ENCODE measurements around the gene MT2A. TPM values are rescaled to one million over a fixed set of nuclear protein-coding genes. Genes with fewer than 3 reads are reported as not detected.
"Not testable (repeated sequence)": the region's sequence is repeated elsewhere in the genome, so short reads cannot be mapped to it uniquely, and the experiment has no call there.

Gene MT2A
- total RNA-seq: 220 TPM

DNA sequence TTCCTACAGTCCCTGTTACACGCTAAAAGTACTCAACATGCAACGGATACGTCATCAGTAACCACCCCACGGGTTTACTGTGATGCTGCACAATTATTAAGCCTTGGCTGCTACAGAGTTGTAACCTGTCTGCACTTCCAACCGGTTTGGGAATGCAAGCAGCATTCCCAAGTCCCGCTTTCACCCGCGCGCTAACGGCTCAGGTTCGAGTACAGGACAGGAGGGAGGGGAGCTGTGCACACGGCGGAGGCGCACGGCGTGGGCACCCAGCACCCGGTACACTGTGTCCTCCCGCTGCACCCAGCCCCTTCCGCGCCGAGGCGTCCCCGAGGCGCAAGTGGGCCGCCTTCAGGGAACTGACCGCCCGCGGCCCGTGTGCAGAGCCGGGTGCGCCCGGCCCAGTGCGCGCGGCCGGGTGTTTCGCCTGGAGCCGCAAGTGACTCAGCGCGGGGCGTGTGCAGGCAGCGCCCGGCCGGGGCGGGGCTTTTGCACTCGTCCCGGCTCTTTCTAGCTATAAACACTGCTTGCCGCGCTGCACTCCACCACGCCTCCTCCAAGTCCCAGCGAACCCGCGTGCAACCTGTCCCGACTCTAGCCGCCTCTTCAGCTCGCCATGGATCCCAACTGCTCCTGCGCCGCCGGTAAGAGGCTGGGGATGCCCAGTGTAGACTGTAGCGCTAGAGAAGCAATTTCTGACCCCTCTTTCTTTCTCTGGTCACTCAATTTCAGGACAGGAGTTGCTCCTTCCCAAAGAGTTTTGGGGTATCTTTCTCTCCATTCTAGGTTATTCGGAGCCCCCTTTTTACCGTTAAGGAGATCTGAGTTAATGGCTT, at the start of gene MT2A:
TSS of gene MT2A (plus strand) at position 542 of the 833 bp plus-strand sequence. CDS start at position 614, 72 bp downstream.
- peak; percentile 90 for ATAC-seq

DNA sequence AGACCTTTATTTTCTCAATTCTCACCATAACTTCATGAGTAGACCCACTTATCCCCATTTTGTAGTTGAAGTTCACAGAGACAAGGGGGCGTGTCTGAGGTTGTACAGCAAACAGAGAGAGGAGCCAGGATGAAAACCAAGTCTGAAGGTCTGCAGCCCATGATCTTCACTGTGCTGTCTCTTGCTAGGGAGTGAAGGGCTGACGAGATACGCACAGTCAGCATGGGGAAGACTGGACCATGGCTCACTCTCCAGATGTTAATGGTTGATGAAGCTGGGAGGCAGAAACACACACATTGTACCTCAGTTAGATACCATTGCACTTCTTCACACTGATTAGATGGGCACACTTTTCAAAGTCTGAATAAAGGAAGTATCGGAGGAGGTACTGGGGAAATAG, 49.3 kb upstream of the MT2A start:
- ATAC-seq: no peak

DNA sequence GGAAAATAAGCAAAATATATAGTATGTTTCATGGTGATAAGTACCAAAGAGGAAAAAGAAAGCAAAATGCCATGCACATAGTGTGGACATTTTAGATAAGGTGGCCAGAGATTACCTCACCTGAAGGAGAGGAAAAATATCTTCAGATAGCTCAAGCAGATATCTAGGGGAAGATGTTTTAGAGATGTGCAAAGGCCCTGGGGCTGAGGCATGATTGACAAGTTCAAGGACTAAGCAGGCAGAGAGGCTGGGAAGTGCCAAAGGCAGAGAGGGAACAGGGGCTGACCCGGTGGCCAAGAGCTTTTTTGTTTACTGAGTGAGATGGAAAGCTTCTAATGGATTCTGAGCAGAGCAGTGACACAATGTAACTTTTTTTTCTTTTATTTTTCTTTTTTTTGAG, 47.9 kb upstream of the MT2A start:
- ATAC-seq: no peak

DNA sequence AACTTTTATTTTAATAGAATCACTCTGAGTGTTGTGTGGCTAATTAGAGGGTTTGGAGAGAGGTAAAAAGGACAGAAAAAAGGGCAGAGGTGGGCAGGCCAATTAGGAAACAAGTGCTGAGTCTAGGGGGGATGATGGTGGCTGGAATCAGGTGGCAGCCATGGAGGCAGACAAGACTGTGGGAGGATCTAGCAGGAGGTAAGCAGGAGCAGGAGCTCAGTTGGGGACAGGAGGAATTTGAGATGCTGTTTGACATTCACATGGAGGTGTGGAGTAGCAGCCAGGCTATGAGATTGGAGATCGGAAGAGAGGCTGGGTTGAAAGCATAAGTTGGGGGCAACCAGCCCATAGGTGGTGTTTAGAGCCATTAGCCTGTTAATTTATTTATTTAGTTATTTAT, 47.3 kb upstream of the MT2A start:
- ATAC-seq: no peak

DNA sequence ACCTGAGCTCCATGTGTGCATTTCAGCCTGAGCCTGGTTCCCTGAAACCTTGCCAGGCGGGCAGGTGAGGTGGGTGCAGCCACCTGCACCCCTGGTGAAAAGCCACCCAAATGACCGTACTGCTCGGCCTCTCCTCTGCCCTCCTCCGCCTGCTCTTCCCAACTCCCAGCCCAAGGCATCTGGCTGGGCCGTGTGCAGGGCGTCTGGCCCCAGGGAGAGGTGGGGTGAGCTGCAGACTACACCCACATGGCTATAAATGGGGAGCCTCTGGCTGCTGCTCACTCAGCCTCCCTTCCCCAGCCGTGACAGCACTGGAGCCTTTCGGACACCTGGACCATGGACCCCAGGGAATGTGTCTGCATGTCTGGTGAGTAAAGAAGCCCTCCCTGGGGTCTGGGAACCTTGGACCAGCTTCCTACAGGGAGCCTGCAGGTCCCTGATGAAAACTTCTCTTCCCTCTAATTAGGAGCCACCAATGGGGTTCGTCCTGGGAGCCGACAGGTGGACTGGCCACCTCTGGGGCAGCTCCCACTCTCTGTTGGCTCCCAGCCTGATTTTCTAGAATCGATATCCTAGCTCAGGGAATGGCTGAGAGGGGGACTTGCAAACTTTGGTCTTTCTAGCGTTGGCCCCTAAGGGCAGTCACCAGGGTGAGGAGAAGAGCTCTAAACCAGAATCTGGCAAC, 43.4 kb upstream of the MT2A start, which contains the start of gene MT4:
TSS of gene MT4 (plus strand) at position 281 of the 685 bp plus-strand sequence. CDS start at position 337, 56 bp downstream.
- ATAC-seq: peak; percentile 42

DNA sequence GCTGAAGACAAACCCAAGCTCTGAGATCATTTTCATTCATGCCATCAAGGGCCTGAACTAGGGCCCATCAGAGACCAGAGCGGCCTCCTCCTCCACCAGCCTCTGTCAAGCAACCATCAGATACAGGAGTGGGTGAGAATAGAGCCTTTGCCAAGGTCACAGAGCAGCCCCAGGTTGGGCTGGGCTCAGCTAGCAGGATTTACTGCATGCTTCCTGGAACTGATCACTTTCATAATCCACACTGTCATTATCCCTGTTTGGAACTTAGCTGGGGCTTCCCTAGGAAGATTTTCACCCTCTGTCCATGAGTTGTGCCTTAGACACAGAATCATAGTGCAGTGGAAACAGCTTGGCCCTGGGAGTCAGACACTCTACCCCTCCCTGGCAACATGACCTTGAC, 38.4 kb upstream of the MT2A start:
- ATAC-seq: peak; percentile 46

DNA sequence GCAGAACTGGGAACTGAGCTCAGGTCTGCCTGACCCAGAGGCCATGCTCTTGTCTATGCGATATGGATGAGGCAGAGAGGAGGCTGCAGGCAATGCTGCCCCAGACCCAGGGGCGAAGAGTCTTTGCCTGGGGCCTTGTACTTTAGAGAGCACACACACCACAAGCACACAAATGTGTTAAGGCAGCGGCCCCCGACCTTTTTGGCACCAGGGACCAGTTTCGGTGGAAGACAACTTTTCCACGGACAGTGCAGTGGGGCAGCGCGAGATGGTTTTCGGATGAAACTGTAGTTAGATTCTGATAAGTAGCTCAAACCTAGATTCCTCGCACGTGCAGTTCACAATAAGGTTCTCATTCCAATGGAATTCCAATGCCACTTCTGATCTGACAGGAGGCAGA, 36.9 kb upstream of the MT2A start:
- ATAC-seq: no peak

DNA sequence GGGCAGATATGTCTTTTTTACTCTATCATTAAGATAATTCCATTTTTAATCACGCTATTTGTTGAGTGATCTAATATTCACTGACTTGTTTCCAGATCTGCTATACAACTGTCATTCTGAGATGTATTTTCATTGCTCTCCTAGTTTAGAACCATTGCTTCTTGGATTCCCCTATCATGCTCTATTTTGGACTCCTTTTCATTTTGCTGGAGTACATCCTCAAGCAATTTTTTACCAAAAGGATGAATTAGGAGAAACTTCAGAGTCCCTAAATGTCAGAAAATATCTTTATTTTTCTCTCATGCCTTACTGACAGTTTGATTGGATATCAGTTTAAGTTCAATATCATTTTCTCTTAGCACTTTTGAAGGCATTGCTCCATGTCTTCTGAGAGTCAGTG, 33.8 kb upstream of the MT2A start:
- no peak for ATAC-seq

DNA sequence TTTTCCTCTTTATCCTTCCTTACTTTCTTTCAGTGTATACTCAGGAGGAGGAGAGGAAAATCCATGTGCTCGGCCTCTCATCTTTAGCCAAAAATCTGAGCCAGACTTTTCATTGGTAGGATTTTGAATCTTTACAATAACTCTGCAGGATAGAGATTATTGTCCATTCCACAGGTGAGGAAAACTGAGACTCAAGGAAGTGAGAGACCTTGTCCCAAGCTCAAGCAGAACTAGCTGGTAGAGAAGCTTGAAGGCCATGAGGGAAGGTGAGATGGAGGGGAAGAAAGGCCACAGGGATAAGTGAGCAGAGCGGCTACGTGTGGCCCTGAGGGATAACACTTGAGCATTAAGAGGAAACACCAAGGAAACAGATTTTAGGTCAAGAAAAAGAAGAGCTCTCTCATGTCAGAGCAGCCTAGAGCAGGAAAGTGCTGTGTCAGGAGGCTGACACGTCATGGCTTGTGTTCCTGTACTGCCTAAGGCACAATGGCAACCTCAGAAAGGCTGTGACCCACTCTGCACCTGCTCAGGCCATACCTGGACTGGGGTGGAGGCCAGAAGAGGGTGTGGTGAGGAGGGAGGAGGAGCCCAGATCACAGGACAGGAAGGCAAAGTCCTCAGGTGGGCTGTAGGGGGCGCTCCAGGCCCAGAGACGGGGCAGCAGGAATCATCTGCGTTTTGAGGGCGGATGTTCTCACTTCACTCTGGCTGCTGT, 31.6 kb upstream of the MT2A start:
- peak; percentile 100 for ATAC-seq

DNA sequence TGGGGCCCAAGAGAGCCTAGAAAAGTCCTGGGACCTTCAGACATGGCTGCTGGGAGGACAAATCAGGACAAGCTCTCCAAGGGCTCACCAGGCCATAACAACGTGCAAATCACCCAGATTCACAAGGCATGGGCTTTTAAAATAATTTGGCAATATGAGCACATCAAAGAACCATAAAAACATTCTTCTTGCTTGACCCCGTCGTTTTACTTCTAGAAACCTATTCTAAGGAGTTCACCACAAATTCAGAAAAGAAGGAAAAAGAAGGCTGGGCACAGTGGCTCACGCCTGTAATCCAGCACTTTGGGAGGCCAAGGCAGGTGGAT, 31.1 kb upstream of the MT2A start:
- no peak for ATAC-seq

DNA sequence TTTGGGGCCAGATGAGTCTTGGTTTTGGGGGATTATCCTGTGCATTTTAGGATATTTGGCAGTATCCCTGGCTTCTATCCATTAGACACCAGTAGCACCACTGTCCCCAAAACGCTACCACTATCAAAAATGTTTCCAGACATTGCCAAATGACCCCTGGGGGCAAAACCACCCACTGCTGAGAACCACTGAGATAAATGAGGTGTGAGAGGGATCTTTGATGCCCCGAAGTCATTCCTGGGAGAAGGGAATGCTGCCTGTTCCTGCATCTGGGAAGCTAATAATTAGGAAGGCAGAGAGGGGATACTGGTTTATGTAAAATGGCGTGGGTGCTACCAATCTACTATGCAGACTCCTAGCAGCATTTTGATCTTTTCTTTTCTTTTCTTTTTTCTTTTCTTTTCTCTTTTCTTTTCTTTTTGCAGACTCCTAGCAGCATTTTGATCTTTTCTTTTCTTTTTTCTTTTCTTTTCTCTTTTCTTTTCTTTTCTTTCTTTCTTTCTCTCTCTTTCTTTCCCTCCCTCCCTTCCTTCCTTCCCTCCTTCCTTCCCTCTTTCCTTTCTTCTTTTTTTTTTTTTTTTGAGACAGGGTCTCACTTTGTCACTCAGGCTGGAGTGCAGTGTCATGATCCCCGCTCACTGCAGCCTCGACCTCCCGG, 27.9 kb upstream of the MT2A start:
- no peak for ATAC-seq

DNA sequence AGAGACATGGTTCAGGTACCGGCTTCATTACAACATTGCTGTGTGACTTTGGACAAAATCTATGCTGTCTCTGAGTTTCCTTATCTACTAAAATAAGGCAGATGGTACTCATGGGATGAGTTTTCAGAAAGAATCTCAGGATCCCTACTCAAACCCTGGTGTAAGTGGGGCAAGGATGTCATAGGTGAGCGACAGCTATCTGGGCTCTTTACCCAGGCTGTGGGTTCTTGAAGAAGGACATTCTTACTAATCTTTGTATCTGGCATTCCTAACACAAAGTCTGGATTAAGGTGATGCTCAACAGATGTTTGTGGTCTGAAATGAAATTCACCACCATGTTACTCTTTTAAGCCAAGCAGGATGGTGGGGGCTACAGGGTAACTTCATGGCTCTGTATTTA, 25.5 kb upstream of the MT2A start:
- not testable (repeated sequence) for ATAC-seq

DNA sequence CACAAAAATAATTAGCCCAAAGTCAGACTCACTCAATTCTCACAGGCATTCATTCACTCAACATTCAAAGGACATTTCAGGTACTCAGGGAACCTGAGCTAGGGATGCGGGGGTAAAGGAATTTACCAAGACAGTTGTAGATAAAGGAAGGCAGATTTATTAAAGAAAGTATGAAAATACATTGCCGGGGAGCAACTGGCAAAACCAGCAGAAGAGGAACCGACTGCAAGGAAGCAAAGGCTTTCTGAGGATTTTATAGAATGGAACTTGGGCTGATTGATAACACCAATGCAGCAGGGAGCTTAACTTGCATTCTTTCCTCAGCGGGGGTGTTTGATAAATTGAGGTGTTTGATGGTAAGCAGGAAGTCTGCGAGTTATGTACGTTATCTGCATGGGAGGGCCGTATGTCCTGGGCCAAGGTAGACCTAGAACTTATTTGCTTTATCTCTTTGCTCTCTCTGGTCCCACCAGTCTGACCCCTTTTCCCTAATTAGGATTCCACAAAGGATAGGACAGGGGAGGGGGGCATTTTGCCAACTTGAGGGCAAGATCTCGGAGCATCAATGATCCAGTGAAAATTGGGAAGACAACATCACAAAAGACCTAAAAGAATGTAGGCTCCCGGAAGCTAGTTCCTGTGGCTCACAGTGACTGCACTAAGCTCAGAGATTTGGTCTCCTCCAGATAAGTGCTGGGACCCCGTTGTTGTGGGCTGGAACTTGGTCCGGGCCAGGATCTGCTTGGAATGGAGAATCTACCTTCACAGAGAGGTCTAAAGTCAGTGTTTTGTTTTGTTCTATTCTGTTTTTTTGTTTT, 24.8 kb upstream of the MT2A start:
- no peak for ATAC-seq

DNA sequence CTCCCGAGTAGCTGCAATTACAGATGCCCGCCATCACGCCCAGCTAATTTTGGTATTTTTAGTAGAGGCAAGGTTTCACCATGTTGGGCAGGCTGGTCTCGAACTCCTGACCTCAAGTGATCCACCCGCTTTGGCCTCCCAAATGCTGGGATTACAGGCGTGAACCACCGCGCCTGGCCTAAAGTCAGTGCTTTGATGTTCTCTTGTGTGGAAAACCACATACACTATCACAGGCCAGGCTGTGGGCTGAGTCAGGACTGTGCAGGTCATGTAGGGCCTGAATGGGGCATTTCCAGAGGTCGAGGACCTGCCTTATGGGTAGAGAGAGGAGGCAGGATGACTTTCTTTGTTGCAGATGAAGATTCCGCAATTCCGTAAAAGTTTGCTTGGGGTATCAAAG, 24.1 kb upstream of the MT2A start:
- no peak for ATAC-seq

DNA sequence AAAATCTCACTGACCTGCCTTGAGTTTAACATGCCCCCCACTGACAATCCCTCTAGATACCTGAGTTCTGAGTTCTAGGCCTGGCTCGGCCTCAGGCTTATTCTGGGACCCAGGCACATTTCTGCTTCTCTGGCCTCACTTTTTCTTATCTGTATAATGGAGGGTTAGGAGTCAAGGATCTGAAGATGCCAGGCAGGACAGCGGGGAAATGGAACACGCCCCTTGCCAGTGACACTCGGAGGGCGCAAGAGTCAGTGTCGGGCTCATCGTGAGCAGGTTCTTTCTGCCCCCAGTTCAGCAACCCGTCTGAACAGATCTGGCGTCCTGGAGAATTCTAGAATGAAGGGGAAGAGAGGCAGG, 19.6 kb upstream of the MT2A start:
- no peak for ATAC-seq

DNA sequence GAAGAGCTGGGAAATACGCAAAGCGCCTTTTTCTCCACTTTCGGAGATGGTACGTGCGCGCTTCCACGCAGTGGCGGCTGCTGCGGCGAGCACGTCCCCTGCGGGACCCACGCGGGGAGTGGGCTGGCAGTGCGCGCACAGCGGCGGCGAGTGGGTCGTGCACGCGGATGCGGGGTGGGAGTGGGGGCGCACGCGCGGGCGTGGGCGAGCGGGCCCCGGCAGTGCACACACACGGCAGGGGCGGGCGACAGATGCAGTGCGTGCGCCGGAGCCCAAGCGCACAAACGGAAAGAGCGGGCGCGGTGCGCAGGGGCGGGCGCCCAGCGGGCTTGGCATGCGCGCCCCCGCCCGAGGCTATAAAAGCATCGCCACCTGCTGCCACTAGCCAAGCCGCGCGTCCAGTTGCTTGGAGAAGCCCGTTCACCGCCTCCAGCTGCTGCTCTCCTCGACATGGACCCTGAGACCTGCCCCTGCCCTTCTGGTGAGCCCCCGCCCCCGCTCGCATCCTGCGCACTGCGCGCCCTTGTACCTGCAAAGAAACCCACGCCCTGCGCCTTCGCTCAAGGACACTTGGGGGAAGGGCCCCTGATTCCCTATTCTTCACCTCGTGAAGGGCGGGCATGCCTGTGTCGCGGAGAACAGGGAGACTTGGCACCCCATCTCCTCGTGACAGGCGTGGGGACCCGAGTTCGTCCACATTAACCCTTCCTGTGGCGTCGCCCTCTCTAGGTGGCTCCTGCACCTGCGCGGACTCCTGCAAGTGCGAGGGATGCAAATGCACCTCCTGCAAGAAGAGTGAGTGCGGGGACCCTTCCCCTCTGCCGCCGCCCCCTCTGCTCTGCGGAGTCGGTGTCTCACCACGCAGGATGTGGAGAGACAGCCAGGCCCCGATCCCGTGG, 19.0 kb upstream of the MT2A start, which contains the start of gene MT3:
TSS of gene MT3 (plus strand) at position 388 of the 899 bp plus-strand sequence. CDS start at position 451, 63 bp downstream.
- ATAC-seq: peak; percentile 27

DNA sequence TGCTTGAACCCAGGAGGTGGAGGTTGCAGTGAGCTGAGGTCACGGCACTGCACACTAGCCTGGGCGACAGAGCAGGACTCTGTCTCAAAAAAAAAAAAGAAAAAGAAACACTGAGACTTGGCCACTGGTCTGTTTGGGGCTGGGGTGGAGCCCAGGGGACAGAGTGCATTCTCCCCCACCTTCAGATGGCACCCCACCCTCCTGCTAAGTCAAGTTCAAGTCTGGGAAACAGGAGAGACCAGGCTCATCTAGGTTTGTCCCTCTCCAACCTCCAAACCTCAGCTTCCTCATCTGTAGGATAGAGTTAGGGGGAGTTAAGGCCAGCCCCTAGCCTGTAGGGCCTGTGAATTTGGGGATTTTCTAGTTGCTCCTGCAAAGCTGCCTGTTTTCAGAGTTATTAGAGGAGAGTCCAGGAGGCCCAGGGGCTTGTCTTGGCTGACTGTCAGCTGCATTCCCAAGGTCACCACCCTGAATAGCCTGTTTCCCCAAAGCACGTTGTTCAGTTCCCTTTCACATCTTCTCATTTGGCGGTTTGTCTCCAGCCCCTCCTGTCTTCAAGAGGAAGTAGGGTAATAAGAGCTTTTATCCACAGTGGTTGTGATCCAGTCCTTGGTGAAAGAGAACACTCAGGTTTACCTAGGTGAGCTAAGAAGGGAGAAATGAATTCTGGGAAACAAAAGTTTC, 16.9 kb upstream of the MT2A start:
- no peak for ATAC-seq

DNA sequence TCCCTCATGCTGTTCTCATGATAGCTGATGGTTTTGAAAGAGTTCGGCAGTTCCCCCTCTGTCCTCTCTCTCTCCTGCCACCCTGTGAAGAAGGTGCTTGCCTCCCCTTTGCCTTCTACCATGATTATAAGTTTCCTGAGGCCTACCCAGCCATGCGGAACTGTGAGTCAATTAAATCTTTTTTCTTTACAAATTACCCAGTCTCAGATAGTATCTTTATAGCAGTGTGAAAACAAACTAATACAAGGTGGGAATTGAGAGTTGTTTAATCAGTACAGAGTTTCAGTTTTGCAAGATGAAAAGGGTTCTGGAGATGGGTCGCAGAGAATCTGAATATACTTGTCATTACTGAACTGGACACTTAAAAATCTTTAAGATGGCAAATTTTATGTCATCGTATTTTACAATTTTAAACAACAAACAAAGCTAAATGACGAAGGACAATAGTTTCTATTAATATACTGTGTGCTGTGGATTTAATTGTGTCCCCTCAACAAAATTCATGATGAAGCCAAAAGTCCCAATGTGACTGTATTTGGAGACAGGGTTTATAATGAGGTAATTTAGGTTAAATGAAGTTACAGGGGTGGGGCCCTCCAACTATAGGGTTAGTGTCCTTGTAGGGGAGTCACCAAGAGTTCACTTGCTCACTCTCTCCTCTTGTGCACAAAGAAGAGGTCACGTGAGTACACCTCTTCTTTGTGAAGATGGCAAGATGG, 14.7 kb upstream of the MT2A start:
- ATAC-seq: no peak

DNA sequence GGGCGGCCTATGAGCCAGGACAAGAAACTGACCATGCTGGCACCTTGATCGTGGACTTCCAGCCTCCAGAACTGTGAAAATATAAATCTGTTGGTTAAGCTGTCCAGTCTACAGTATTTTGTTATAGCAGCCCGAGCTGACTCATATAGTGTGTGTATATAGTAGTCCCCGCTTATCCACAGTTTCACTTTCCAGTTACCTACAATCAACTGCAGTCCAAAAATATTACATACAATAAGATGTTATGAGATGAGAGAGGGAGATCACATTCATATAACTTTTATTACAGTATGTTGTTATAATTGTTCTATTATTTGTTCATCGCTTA, 14.1 kb upstream of the MT2A start:
- ATAC-seq: no peak

All from esophagus mucosa (tissue), 1 donor.